CD4-positive, alpha-beta T cell treated with Interleukin-1 beta for 1 hour (primary cell): ENCODE data around the gene LRTM2.

Experiments used
- DNase-seq, 2 donors: peaks; one replicate each; pipeline ENCODE4 v3.0.0-alpha.2; 2020 to 2022

The LRTM2 gene

GRCh38 chr12:1844223-1844622 is 23.9 kb downstream of the LRTM2 start:
- no peak for DNase-seq

- no peak for DNase-seq
Observed at GRCh38 chr12:1844661-1845409, 24.5 kb downstream of the LRTM2 start.

- DNase-seq, result no peak
Observed at GRCh38 chr12:1845427-1845826, 25.1 kb downstream of the LRTM2 start.

GRCh38 chr12:1845886-1846285 is 25.5 kb downstream of the LRTM2 start:
- DNase-seq, result no peak

- DNase-seq, result no peak
Observed at GRCh38 chr12:1846421-1847405, 26.3 kb downstream of the LRTM2 start.

- no peak for DNase-seq
Observed at GRCh38 chr12:1847411-1847810, 27.0 kb downstream of the LRTM2 start.

- no peak for DNase-seq
Observed at GRCh38 chr12:1848146-1848545, 27.8 kb downstream of the LRTM2 start.

GRCh38 chr12:1848745-1849144 is 28.4 kb downstream of the LRTM2 start:
- DNase-seq, result no peak

- DNase-seq, result no peak
Observed at GRCh38 chr12:1851151-1851701, 30.9 kb downstream of the LRTM2 start.

- no peak for DNase-seq
Observed at GRCh38 chr12:1852076-1852475, 31.7 kb downstream of the LRTM2 start.

GRCh38 chr12:1853716-1854115 is 33.4 kb downstream of the LRTM2 start:
- DNase-seq, result no peak

- DNase-seq, result no peak
Observed at GRCh38 chr12:1855241-1855640, 34.9 kb downstream of the LRTM2 start.

GRCh38 chr12:1857086-1857485 is 36.7 kb downstream of the LRTM2 start:
- no peak for DNase-seq

GRCh38 chr12:1857821-1858220 is 37.5 kb downstream of the LRTM2 start:
- DNase-seq, result no peak

GRCh38 chr12:1858456-1858855 is 38.1 kb downstream of the LRTM2 start:
- no peak for DNase-seq

GRCh38 chr12:1859643-1860042 is 39.3 kb downstream of the LRTM2 start:
- DNase-seq, result no peak

- no peak for DNase-seq
Observed at GRCh38 chr12:1862973-1863372, 42.6 kb downstream of the LRTM2 start.

GRCh38 chr12:1863823-1864222 is 43.5 kb downstream of the LRTM2 start:
- no peak for DNase-seq

- DNase-seq, result no peak
Observed at GRCh38 chr12:1864456-1864855, 44.1 kb downstream of the LRTM2 start.

GRCh38 chr12:1864867-1865266 is 44.5 kb downstream of the LRTM2 start:
- DNase-seq, result no peak

- DNase-seq, result no peak
Observed at GRCh38 chr12:1865284-1865866, 45.0 kb downstream of the LRTM2 start.

- no peak for DNase-seq
Observed at GRCh38 chr12:1869145-1869544, 48.8 kb downstream of the LRTM2 start.

- no peak for DNase-seq
Observed at GRCh38 chr12:1870086-1870485, 49.7 kb downstream of the LRTM2 start.
